Subcutaneous adipose tissue (tissue), 4 donors: ENCODE results near the gene DLEC1. TPM values are rescaled to one million over a fixed set of nuclear protein-coding genes. Genes with fewer than 3 reads are reported as not detected.

ENCODE experiments used
- CTCF ChIP-seq: fragments of 450-650 bp; IDR thresholded peaks from one replicate; pipeline ENCODE4 v1.5.1; 2016; ENCODE audit warnings: low read depth, mild to moderate bottlenecking, control low read depth, antibody characterized with exemption, moderate library complexity
- total RNA-seq, 4 donors: library from RNA; depleted of rRNA; stranded (reverse); fragments of >200 nt; gene quantifications; one replicate each; pipeline ENCODE4 v1.1.0, GENCODE V29; 2016

The DLEC1 gene
- total RNA-seq, 4 donors from 2014 or later, result 0.85 to 1.3 (median 1.2) TPM

- TF ChIP-seq CTCF, result no peak
Measured at GRCh38 chr3:38137615-38138348, 98.8 kb downstream of the DLEC1 start.

GRCh38 chr3:38138349-38139190, 99.6 kb downstream of the DLEC1 start, which contains the start of gene MYD88:
TSS of gene MYD88 (plus strand) at chr3:38138661. CDS start at chr3:38138701, 40 bp downstream.
- TF ChIP-seq CTCF, result no peak

GRCh38 chr3:38139191-38139590, 100.2 kb downstream of the DLEC1 start:
- no peak for TF ChIP-seq CTCF

GRCh38 chr3:38139652-38140051, 100.6 kb downstream of the DLEC1 start:
- TF ChIP-seq CTCF, result no peak

GRCh38 chr3:38140326-38141172, 101.5 kb downstream of the DLEC1 start:
- no peak for TF ChIP-seq CTCF

- TF ChIP-seq CTCF, result no peak
Measured at GRCh38 chr3:38141173-38141951, 102.4 kb downstream of the DLEC1 start.
